NCI-H82 treated with DMSO at 0.1 percent for 48 hours (cell line): Measurements from ENCODE around the gene BSN.
A peak's percentile ranks its signal among the peaks of the same experiment; 100 is the strongest.
"Not testable (repeated sequence)": the region's sequence is repeated elsewhere in the genome, so short reads cannot be mapped to it uniquely, and the experiment has no call there.

Experiments
- DNase-seq: peaks from one replicate; lab custom pipeline; 2025; ENCODE audit not compliant: unreplicated experiment; lab: John Stamatoyannopoulos, UW

BSN gene

GRCh38 chr3:49535971-49536874, 18.1 kb upstream of the BSN start:
- no peak for DNase-seq

- DNase-seq, result no peak
Observed at GRCh38 chr3:49536875-49537533, 17.3 kb upstream of the BSN start.

GRCh38 chr3:49539659-49540560, 14.4 kb upstream of the BSN start:
- DNase-seq, result peak; percentile 64

GRCh38 chr3:49552087-49552486, 2.2 kb upstream of the BSN start:
- DNase-seq, result no peak

- DNase-seq, result no peak
Observed at GRCh38 chr3:49553324-49553691, 969 bp upstream of the BSN start.

GRCh38 chr3:49554633-49555265, 472 bp downstream of the BSN start:
- DNase-seq, result no peak

GRCh38 chr3:49556500-49557275, 2.4 kb downstream of the BSN start:
- no peak for DNase-seq

- no peak for DNase-seq
Observed at GRCh38 chr3:49563040-49563578, 8.8 kb downstream of the BSN start.

GRCh38 chr3:49563766-49564165, 9.5 kb downstream of the BSN start:
- no peak for DNase-seq

GRCh38 chr3:49566312-49566711, 12.0 kb downstream of the BSN start:
- DNase-seq, result no peak

- no peak for DNase-seq
Observed at GRCh38 chr3:49567406-49567805, 13.1 kb downstream of the BSN start.

GRCh38 chr3:49568965-49569364, 14.7 kb downstream of the BSN start:
- DNase-seq, result no peak

GRCh38 chr3:49570028-49570654, 15.9 kb downstream of the BSN start:
- no peak for DNase-seq

- DNase-seq, result no peak
Observed at GRCh38 chr3:49582177-49582576, 27.9 kb downstream of the BSN start.

GRCh38 chr3:49585261-49585755, 31.0 kb downstream of the BSN start:
- not testable (repeated sequence) for DNase-seq

GRCh38 chr3:49591615-49592014, 37.3 kb downstream of the BSN start:
- DNase-seq, result no peak

GRCh38 chr3:49593041-49593440, 38.8 kb downstream of the BSN start:
- no peak for DNase-seq

GRCh38 chr3:49600781-49601180, 46.5 kb downstream of the BSN start:
- DNase-seq, result no peak

- no peak for DNase-seq
Observed at GRCh38 chr3:49601358-49602048, 47.2 kb downstream of the BSN start.
